Esophagus mucosa (tissue), 1 donor: ENCODE data around the gene DUSP22. TPM values are rescaled to one million over a fixed set of nuclear protein-coding genes. Genes with fewer than 3 reads are reported as not detected.
A peak's percentile ranks its signal among the peaks of the same experiment; 100 is the strongest.
"Not testable (repeated sequence)": the region's sequence is repeated elsewhere in the genome, so short reads cannot be mapped to it uniquely, and the experiment has no call there.

Experiments used
- ATAC-seq: fragments of 200-7000 bp; cut with Tn5 transposase; one replicate; pipeline ENCODE4 v1.9.1; 2020
- total RNA-seq: library from RNA; stranded (reverse); gene quantifications from one replicate; pipeline ENCODE4 v1.2.4, GENCODE V29; 2023
- donor health status: DM: yes; HTN: yes; CAD: no.

The DUSP22 gene
- total RNA-seq, 1 donor from 2014 or later: 40.1 TPM

GRCh38 chr6:325161-325860 is 33.0 kb downstream of the DUSP22 start:
- not testable (repeated sequence) for ATAC-seq

- not testable (repeated sequence) for ATAC-seq
Observed at GRCh38 chr6:326066-326465, 33.8 kb downstream of the DUSP22 start.

GRCh38 chr6:326896-327537 is 34.7 kb downstream of the DUSP22 start:
- no peak for ATAC-seq

- ATAC-seq: peak; percentile 9
Observed at GRCh38 chr6:327538-328116, 35.3 kb downstream of the DUSP22 start.

- peak; percentile 82 for ATAC-seq
Observed at GRCh38 chr6:328136-328670, 35.9 kb downstream of the DUSP22 start.

GRCh38 chr6:328924-329323 is 36.6 kb downstream of the DUSP22 start:
- no peak for ATAC-seq

- no peak for ATAC-seq
Observed at GRCh38 chr6:329888-330691, 37.8 kb downstream of the DUSP22 start.

GRCh38 chr6:330948-331347 is 38.7 kb downstream of the DUSP22 start:
- no peak for ATAC-seq

- ATAC-seq: no peak
Observed at GRCh38 chr6:331622-332521, 39.6 kb downstream of the DUSP22 start.

- peak; percentile 24 for ATAC-seq
Observed at GRCh38 chr6:332671-333070, 40.4 kb downstream of the DUSP22 start.

GRCh38 chr6:333379-334002 is 41.2 kb downstream of the DUSP22 start:
- no peak for ATAC-seq

GRCh38 chr6:334536-335510 is 42.5 kb downstream of the DUSP22 start:
- no peak for ATAC-seq

- ATAC-seq: no peak
Observed at GRCh38 chr6:335572-335971, 43.3 kb downstream of the DUSP22 start.

- ATAC-seq: peak; percentile 17
Observed at GRCh38 chr6:336159-337114, 44.1 kb downstream of the DUSP22 start.

- ATAC-seq: no peak
Observed at GRCh38 chr6:337805-338368, 45.6 kb downstream of the DUSP22 start.

- no peak for ATAC-seq
Observed at GRCh38 chr6:338815-339262, 46.6 kb downstream of the DUSP22 start.

- ATAC-seq: no peak
Observed at GRCh38 chr6:339480-339879, 47.2 kb downstream of the DUSP22 start.
